ENCODE results near the gene AGBL3.
"Not testable (repeated sequence)": the region's sequence is repeated elsewhere in the genome, so short reads cannot be mapped to it uniquely, and the experiment has no call there.

AGBL3 gene

DNA sequence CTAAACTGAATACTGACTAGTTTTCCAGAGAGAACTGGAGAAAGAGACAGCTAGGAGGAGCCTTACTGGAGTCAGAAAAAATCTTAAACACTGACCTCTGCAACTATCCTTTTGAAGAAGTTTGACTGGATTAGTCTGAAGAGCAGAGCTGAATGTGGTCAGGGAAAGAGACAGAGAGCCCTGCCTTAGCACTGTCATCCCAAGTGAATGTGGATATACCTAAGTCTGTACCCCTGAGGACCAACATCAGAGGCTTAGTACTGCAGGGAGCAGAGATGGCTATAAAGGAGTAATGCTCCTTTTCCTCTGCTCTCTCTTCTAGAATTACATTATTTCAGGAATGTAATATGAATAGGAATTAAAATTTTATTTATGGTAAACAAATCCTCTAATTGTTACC lies 91.7 kb downstream of the AGBL3 start:
- no peak for DNase-seq

DNA sequence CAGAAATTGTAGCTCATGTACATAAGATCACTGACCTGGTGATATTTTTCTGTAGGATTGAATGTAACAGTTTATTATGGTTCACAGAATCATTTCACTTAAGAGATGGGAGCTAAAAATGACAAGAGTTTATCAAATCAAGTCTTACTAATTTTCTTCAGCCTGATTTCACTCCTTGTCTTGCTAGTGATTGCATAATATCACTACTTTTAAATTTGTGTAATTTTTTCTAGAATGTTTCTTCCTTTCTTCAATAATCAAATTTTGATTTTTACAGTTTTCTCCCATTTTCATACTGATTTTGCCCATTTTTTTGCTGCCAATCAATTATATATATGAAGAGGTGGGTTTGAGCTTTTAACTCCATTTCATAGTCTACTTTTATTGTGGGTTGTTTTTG lies 92.8 kb downstream of the AGBL3 start:
- no peak for DNase-seq

DNA sequence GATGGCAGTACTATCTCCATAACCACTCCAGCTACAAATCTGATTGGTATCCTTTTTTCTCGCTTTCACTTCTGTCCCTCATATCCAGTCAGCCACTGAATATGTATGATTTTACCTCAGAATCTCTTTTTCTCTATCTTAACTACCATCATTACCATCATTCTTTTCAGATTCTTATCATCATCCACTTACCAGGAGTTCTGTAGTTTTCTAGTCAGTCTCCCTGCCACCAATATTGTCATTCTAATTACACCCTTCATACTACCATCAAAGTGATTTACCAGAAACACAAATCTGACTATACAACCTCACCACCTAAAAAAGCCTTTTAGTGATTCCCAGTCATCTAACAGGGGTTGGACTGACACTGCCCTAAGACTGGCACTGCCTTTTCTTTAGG lies 96.7 kb downstream of the AGBL3 start:
- no peak for DNase-seq

DNA sequence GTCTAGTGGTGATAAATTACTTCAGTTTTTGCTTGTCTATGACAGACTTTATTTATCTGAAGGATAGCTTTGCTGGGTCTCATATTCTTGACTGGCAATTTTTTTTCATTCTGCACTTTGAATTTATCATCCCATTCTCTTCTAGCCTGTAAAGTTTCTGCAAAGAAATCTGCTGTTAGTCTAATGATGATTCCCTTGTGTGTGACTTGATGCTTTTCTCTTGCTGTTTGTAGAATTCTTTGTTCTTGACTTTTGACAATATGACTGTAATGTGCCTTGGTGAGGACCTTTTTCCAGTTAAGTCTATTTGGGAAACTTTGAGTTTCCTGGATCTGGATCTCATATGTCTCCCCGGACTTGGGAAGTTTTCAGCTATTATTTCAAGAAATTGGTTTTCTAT lies 102.3 kb downstream of the AGBL3 start:
- no peak for DNase-seq

DNA sequence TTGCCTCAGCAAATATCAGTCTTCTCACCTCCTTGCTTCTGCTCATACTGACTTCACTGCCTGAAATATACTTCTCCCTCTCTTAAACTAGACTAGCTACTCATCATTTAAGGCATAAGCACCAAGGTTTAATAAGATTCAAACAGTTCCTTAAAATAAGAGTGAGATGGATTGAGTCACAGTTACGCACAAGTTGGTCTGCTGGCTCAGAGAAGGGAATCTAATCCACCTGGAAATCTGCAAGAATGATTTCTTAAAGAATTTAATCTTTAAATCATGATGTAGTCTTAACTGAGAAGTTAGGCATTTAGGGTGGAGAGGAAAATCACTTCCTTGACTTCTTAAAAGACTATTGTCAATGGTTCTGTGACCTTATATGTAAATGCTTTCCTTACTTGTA lies 105.4 kb downstream of the AGBL3 start:
- DNase-seq: no peak

DNA sequence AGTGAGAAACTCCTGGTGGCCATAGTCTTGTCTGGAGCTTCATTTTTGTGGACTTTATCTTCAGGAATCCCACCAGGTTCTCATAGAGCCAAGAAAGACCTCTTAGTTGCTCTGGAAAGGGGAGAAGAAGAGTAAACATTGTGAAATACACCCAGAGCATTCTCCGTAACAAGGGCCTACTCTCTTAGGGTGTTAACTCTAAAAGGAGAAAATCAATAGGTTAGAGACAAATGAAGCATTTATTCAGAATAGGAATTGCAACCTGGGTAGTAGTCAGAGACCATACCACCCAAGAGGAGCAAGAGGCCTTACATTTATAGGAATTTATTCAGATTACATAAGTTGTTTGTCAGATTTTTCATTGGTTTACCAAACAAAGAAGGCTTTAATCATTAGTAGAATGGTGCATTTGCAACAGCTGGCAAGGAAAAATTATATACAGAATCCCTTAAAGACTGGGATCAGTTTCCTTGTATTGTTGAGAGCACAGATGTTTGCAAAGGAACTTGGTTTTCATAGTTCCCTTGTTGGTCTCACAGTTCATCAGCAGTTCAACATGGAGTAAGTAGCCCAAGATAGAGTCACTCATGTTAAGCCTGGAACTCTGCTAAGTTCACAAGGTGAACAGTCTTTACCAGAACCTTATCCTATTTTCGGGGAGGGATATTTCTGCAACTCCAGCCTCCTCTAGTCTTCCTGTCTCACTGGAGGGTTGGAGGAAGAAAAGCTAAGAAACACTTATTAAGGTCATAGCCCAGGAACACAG lies 108.3 kb downstream of the AGBL3 start:
- no peak for DNase-seq

DNA sequence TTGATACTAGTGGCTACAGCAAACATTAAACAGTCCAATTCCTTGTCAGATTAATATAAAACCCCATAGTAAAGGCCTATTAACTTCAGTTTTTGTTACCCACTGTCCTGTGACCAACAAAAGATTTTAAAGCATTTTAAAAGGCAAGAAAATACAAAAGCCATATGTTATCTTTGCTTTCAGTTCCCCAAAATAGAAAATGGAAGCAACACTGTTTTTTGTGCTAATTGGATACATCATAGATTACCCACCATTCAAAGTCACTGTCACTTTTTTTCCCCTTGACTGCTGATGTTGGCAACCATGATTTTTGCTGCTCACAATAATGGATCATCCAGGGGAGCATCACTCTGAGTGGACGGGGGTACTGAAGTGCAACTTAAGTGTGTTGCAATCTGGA lies 109.1 kb downstream of the AGBL3 start:
- no peak for DNase-seq

DNA sequence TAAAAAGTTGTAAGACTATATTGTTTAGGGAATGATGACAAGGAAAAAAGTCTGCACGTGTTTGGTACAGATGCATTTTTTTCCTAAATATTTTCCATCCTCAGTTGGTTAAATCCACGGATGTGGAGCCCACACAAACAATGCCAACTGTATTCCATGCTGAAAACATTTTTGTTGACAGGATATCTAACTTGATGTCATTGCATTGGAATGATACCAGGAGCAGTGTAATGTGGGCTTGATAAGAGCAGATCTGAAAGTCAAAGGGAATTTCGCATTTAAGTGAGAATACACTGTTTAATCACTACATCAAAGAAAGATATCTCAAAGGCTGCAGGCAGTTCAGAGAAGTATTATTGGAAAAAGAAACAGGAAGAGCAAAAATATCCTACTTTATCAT lies 112.1 kb downstream of the AGBL3 start:
- DNase-seq: no peak

DNA sequence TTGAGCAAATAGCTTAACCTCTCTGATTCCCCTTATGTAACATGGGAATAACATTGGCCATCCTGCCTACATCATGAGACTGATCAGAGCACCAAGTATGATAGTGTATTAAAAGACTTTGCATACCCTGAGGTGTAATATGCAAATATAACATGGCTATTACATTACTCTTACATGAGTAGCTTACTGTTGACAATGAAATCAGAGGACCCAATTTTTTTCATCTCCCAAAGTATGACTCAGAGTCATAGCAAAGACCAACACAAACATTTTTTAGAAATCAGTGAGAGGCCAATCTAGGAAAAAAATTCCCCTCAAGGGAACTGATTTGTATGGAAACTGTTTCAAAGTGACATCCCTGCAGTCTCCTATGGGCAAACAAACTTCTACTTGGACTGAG lies 114.5 kb downstream of the AGBL3 start:
- no peak for DNase-seq

DNA sequence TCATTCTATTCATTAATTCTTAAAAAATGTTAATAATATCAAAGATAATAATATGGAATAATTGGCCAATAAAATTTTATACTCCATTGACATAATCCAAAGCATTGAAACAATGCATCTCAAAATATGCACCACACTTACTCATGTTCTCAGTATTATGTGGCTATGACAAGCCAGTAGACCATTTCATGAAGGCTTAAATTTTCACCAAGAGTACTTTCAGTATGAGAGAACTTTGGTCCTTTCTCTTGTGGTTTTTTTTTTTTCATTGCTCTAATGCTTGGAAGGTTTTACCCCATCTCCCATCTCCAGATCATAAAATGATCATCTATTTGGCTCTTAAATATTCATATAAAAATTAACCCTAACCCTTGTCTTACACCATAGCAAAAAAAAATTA lies 116.1 kb downstream of the AGBL3 start:
- no peak for DNase-seq

DNA sequence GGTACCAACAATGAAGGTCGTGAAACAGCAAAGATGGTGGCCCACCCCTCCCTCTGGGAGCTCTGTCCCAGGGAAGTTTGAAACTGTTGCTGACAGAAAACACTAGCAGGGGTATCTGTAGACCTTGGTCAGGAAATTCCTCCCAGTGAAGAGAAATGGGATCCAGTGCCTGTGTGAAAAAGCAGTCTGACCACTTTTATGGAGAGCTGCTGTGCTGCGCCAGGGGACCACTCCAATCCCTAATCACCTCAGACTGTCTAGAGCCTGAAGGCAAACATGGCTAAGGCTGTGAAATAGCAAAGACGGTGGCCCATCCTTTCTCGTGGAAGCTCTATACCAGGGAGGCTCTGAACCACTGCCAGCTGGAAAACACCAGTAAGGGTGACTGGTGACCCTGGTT lies 123.3 kb downstream of the AGBL3 start:
- DNase-seq: peak; percentile 73

DNA sequence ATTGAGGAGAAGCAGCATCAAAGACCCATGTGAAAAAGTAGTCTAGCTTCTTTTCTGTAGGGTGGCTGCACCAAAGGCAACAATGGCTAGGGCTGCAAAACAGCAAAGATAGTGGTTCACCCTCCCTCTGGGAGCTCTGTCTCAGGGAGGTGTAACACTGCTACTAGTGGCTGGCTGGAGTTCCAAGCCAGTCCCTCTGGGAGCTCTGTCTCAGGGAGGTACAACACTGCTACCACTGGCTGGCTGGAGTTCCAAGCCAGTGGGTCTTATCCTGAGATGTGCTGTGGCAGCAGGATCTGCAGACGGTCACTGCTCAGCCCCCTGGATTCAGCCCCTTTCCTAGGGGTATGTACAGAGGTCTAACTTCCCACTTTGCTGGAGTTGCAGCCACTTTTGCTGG lies 123.7 kb downstream of the AGBL3 start:
- DNase-seq: no peak

DNA sequence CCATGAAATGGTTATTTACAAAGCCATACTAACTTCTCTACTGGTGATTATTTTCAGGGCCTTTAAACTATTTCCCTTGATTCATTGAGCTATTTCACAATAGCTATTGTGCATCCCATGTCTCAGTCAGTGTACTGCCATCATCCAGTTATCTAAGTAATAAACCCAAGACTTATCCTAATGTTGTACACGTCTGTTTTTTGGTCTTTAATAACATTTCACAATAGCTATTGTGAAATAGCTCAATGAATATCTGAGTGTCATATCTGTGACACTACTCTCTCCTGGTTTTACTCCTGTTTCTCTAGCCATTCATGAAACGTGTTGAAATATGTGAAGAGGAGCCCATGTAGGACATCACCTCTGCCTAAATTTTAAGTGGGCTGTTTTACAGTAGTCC lies 125.1 kb downstream of the AGBL3 start:
- DNase-seq: no peak

DNA sequence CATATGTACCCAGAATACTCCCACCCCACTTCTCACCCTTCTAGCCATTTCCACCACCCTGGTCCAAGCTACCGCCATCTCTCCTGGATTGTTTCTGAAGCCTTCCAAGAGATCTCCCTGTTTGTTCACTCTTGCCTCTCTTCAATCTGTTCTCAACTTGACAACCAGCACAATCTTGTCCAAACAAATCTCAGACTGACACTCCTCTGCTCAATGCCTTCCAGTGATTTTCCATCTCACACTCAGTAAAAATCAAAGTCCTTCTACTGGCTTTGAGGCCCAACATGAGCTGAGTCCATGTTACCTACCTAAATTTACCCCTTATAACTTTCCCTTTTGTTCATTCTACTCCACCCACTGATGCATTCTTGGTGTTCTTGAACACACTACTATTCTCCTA lies 128.3 kb downstream of the AGBL3 start:
- DNase-seq: no peak

DNA sequence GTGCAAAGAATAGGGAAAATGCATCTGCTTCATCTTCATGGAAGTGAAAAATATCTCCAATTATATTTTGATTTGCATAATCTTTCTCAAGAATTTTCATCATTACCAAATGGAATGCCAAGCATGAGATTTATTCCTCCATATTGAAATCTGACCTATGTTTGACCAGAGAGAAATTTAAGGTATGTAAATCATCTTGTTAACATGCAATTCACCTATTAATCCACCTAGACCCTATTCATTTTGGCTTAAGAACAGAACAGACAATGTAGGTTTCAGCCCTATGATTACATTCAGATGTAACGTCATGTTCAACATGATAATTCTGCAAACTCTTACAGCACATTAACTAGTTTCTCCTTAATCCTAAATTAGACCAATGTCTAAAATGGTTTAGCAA lies 130.8 kb downstream of the AGBL3 start:
- no peak for DNase-seq

DNA sequence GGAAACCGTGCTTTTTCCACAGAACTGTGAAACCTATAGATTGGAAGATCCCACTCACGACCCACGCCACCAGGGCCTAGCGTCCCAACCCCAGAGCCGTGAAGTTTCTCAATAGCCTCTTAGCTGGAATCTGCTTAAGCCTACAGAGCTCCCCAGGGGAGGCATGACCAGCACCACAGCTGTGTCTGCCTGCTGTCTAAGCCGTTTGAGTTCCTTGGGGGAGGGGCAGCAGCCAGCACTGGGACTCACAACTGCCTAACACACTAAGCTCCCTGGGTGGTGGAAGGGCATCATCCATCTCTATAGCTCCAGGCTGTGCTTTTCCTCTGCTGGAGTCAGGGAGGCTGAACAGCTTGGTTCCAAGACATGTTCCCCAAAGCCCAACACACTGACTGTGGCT lies 135.6 kb downstream of the AGBL3 start:
- DNase-seq: peak; percentile 51

DNA sequence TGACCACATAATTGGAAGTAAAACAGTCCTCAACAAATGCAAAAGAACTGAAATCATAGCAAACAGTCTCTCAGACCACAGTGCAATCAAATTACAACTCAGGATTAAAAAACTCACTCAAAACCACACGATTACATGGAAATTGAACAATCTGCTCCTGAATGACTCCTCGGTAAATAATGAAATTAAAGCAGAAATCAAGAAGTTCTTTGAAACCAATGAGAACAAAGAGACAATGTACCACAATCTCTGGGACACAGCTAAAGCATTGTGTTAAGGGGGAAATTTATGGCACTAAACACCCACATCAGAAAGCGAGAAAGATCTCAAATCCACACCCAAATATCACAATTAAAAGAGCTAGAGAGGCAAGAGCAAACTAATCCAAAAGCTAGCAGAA lies 138.3 kb downstream of the AGBL3 start:
- DNase-seq: not testable (repeated sequence)

DNA sequence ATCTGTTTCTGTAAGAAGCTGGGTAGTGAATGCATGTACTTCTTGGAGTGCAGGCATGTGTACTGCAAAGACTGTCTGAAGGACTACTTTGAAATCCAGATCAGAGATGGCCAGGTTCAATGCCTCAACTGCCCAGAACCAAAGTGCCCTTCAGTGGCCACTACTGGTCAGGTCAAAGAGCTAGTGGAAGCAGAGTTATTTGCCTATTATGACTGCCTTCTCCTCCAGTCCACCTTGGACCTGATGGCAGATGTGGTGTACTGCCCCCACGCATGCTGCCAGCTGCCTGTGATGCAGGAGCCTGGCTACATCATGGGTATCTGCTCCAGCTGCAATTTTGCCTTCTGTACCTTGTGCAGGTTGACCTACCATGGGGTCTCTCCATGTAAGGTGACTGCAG lies 142.6 kb downstream of the AGBL3 start:
- no peak for DNase-seq

DNA sequence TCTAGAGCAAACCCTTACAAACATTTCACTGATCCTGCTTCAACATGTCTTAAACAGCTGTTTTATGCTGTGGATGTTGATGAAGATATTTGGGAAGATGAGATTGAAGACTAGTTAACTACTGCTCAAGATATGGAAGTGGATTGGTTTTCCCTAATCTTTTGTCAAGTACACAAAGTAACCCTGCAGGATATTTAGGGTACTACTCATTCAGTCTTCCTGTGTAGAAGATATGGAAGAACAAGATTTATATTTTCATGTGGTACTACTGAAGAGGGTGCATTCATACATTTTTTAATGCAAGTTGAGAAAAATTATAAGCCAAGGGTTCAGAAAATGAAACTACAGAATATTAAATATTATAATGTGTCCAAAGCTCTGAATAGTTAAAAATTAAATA lies 143.3 kb downstream of the AGBL3 start:
- no peak for DNase-seq

DNA sequence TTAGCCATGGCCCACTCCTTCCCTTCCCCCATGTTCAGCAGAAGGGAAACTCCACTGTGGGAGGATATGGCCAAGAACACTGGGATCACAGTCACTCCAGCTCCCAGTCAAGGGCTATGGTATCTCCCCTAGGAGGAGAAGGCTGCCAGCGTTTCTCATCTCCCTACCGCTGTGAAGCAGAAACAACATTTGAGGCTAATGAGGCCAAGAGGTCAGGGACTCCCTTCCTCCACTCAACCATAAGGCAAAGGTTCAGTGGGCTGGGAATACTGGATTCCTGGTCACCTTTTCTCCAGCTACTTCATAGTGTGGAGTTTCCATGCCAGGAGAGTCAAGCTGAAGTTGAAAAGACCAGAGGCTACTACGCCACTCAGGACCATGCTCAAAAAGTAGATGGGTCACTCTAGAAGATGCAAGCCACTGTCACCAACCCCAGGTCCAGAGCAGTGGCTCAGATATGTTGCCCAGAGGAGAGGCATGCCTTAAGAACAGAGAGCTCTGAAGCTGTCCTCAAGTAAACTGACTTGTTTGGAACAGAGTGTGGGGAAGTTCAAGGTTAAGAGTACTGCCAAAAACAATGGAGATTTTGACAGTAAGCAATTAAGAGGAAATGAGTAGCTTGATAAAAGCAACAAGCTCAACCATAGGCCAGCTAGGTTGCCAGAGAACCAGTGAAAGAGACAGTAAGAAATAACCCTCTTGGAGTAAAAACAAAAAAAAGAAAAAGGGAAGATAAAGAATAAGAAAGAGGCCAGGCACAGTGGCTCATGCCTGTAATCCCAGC lies 157.8 kb downstream of the AGBL3 start:
- no peak for DNase-seq

DNA sequence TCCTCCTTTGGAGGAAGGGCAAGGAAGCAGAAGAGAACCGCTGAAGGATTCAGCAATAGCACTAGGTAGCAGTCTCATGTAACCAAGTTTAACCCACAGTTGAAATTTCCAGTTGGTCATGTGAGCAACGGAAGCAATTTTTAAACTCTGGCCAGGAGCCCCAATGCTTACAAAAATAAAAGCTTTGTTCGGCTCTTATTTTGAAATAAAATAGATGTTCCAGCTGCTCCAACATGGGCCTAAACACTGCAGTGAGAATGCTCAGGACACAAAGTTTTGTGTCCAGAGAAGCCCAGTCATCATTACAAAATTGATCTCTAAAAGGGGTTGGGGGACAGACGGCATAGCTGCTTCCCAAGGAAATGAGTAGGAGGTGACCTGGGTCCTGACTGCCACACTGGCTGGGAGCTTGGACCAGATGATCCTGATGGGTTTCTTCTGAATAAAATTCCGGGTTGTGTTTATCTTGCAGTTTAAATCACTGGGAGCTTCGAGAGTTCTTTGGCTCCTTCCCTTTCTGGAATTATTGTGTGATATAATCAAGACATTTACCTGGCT lies 161.1 kb downstream of the AGBL3 start:
- no peak for DNase-seq

DNA sequence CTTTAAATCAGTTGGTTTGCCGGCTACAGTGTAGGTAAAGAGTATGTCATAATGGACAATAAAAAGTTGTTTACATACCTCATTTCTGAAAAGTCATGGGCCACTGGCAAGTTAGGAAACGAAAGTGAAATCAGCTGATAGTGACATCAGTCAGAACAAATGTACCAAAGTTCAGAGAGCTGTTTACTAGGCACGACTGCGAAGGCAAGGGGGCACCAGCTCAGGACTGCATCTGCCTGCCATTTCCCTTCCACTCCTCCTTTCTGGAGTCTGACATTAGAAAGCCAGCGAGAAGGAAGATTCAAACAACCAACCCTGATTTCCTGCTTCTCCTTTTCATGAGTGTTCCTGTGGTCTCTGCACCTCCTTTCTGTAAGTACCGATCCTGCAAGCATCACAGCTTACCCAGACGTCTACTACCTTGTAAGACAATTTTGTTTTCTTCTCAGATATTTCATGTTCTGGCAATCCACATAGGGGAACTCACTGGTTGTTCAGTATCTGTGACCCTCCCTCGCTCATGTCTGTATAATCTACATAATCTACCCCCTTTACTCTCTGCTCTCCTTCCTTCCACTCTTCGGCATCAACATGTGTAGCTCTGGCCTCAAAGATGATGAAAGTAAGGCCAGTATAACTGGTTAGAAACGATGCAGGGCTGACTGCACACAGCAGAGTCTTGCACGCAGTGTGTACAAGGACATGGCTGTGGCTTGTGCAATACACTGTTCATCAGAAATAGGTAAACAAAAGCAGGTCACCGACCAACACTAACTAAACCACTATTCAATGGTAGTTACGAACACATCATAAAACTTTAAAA lies 161.8 kb downstream of the AGBL3 start, which contains the start of gene TMEM140:
TMEM140 (plus strand) TSS at position 174 of the 823 bp plus-strand sequence. CDS start 16,370 bp downstream, outside the sequence.
- DNase-seq: no peak

DNA sequence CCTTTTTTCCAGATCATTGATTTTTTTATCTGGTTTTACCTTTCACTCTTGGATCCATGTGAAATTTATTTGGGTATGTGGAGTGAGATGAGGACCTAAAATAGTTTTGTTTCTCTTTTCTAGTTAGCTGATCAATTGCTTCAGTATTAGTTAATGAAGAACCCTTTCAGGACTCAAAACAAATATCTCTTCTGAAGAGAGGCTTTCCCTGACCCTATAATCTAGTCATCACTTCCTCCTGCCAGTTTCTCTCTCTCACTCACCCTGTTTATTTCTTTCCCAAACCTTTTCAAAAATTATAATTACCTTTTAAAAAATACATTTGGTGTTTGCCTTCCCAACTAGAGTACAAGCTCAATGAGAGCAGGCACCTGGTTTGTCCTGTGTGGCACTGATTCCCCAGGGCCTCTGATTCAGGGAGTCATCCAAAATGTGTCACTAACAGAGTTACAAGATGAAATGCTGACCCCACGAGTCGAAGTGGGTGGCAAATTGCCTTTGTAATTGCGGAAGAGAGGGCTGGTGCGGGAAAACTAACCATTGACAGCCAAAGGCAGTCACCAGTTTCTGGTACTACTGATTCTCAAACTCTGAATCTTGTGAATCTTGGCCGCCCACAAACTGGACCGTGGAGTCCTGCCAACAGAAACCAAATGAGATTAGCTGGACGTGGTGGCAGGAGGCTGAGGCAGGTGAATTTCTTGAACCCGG lies 163.9 kb downstream of the AGBL3 start:
- no peak for DNase-seq
